ENCODE data around the gene BID. TPM values are rescaled to one million over a fixed set of nuclear protein-coding genes. Genes with fewer than 3 reads are reported as not detected.

Gene BID
- total and polyA plus RNA-seq, 2 of the 8 experiments (the other 6 are each of a cell fraction or from before 2014, with no cell fraction given), result 39.3 to 114 TPM

- TF ChIP-seq SP4 (IDR thresholded peaks at IDR 0.05; ENCODE audit: low read length) (no peak), GTF2F1 (IDR thresholded peaks at IDR 0.05; ENCODE audit: borderline replicate concordance, low read depth, low read length) (no peak), ZNF274 (IDR thresholded peaks at IDR 0.05; ENCODE audit: borderline replicate concordance, extremely low read depth, low read length) (no peak), CHD2 (IDR thresholded peaks at IDR 0.05; ENCODE audit: low read length) (no peak), TCF12 (IDR thresholded peaks at IDR 0.05; ENCODE audit: low read depth, low read length) (no peak)
Observed at GRCh38 chr22:17777005-17777716, 2.9 kb upstream of the BID start (continued).
